H9 (cell line): ENCODE data around the gene AKIP1. TPM values are rescaled to one million over a fixed set of nuclear protein-coding genes. Genes with fewer than 3 reads are reported as not detected.

Experiments
- DNase-seq: peaks from one replicate; pipeline ENCODE4 v3.0.0-alpha.2; 2017
- H2AFZ ChIP-seq: one replicate; pipeline ENCODE4 v1.6.1; 2013; ENCODE audit warnings: mild to moderate bottlenecking, low read length, control low read depth, moderate library complexity
- H2AK5ac ChIP-seq: 2 replicates; pipeline ENCODE4 v1.6.1; 2013; ENCODE audit warnings: low read length, control low read depth, mixed read lengths; ENCODE audit not compliant: insufficient read length
- H2BK120ac ChIP-seq: one replicate; pipeline ENCODE4 v1.6.1; 2013; ENCODE audit warnings: low read depth, mild to moderate bottlenecking, low read length, control low read depth, inconsistent platforms; ENCODE audit not compliant: poor library complexity, severe bottlenecking
- H2BK12ac ChIP-seq: 2 replicates; pipeline ENCODE4 v1.6.1; 2013; ENCODE audit warnings: low read length, control low read depth, mixed read lengths, low read depth; ENCODE audit not compliant: insufficient read length
- H2BK15ac ChIP-seq: 2 replicates; pipeline ENCODE4 v1.6.1; 2013; ENCODE audit warnings: low read depth, low read length, control low read depth
- H2BK20ac ChIP-seq: one replicate; pipeline ENCODE4 v1.6.1; 2013; ENCODE audit warnings: low read depth, mild to moderate bottlenecking, low read length, control low read depth, inconsistent platforms; ENCODE audit not compliant: poor library complexity, severe bottlenecking
- H2BK5ac ChIP-seq: 2 replicates; pipeline ENCODE4 v1.6.1; 2013; ENCODE audit warnings: low read length, control low read depth, mixed read lengths; ENCODE audit not compliant: insufficient read length
- H3K14ac ChIP-seq: 2 replicates; pipeline ENCODE4 v1.6.1; 2013; ENCODE audit warnings: low read length, control low read depth; ENCODE audit not compliant: insufficient read depth
- H3K18ac ChIP-seq: 2 replicates; pipeline ENCODE4 v1.6.1; 2013; ENCODE audit warnings: low read depth, mild to moderate bottlenecking, mixed read lengths, low read length, control low read depth; ENCODE audit not compliant: insufficient read length
- H3K23ac ChIP-seq: 2 replicates; pipeline ENCODE4 v1.6.1; 2013; ENCODE audit warnings: low read length, control low read depth, mixed read lengths, low read depth; ENCODE audit not compliant: insufficient read length
- H3K23me2 ChIP-seq: 2 replicates; pipeline ENCODE4 v1.6.1; 2013; ENCODE audit warnings: low read depth, mild to moderate bottlenecking, mixed read lengths, low read length, control low read depth; ENCODE audit not compliant: insufficient read length, poor library complexity, severe bottlenecking
- H3K27ac ChIP-seq: 2 replicates; pipeline ENCODE4 v1.5.1; 2013; ENCODE audit warnings: low read length, control low read depth, mixed read lengths, low read depth; ENCODE audit not compliant: insufficient read length
- H3K27me3 ChIP-seq: 2 replicates; pipeline ENCODE4 v1.6.1; 2013; ENCODE audit warnings: low read length, control low read depth, inconsistent platforms; ENCODE audit not compliant: insufficient read depth
- H3K4ac ChIP-seq: 2 replicates; pipeline ENCODE4 v1.6.1; 2013; ENCODE audit warnings: low read depth, mild to moderate bottlenecking, control low read depth, inconsistent platforms, low read length, moderate library complexity
- H3K4me1 ChIP-seq: 2 replicates; pipeline ENCODE4 v1.6.1; 2013; ENCODE audit warnings: low read length, control low read depth, inconsistent platforms; ENCODE audit not compliant: insufficient read depth
- H3K4me2 ChIP-seq: 2 replicates; pipeline ENCODE4 v1.6.1; 2013; ENCODE audit warnings: low read length, control low read depth, mixed read lengths; ENCODE audit not compliant: insufficient read length, insufficient read depth
- H3K56ac ChIP-seq: 2 replicates; pipeline ENCODE4 v1.6.1; 2013; ENCODE audit warnings: low read depth, mild to moderate bottlenecking, mixed read lengths, low read length, control low read depth; ENCODE audit not compliant: insufficient read length
- H3K79me1 ChIP-seq: 2 replicates; pipeline ENCODE4 v1.6.1; 2013; ENCODE audit warnings: low read depth, mild to moderate bottlenecking, moderate library complexity, low read length, control low read depth, inconsistent platforms; ENCODE audit not compliant: insufficient read depth, poor library complexity, severe bottlenecking
- H3K79me2 ChIP-seq: 2 replicates; pipeline ENCODE4 v1.6.1; 2013; ENCODE audit warnings: low read length, control low read depth, inconsistent platforms; ENCODE audit not compliant: insufficient read depth
- H3K9ac ChIP-seq: 2 replicates; pipeline ENCODE4 v1.6.1; 2013; ENCODE audit warnings: low read length, control low read depth, mixed read lengths; ENCODE audit not compliant: insufficient read length; ENCODE audit errors: extremely low read depth
- H3K9me3 ChIP-seq: one replicate; pipeline ENCODE4 v1.6.1; 2013; ENCODE audit warnings: low read depth, low read length, inconsistent platforms; ENCODE audit not compliant: control insufficient read depth
- H3T11ph ChIP-seq: one replicate; pipeline ENCODE4 v1.6.1; 2013; ENCODE audit warnings: mild to moderate bottlenecking, low read length, control low read depth, inconsistent platforms
- H4K20me1 ChIP-seq: one replicate; pipeline ENCODE4 v1.6.1; 2013; ENCODE audit not compliant: control insufficient read depth, insufficient read length, insufficient read depth
- H4K5ac ChIP-seq: 2 replicates; pipeline ENCODE4 v1.6.1; 2013; ENCODE audit warnings: low read depth, mild to moderate bottlenecking, mixed read lengths, low read length, control low read depth; ENCODE audit not compliant: insufficient read length
- H4K8ac ChIP-seq: replicated peaks from 2 replicates; pipeline ENCODE4 v1.6.1; 2013; ENCODE audit warnings: low read length, control low read depth, mixed read lengths, low read depth; ENCODE audit not compliant: insufficient read length
- H4K91ac ChIP-seq: 2 replicates; pipeline ENCODE4 v1.6.1; 2013; ENCODE audit warnings: low read depth, mild to moderate bottlenecking, moderate library complexity, mixed read lengths, low read length, control low read depth; ENCODE audit not compliant: insufficient read length
- H3K27ac Mint-ChIP-seq, 3 experiments: 2 replicates in 2 of 3; 3 replicates in 1 of 3; pipeline ENCODE4 v1.8.0; 2020 to 2021; ENCODE audit warnings: mixed read lengths in 3 of 3, mild to moderate bottlenecking in 1 of 3, moderate library complexity in 1 of 3
- H3K27me3 Mint-ChIP-seq: 2 replicates; pipeline ENCODE4 v1.8.0; 2021; ENCODE audit warnings: low read depth, mild to moderate bottlenecking, moderate library complexity, mixed read lengths
- H3K36me3 Mint-ChIP-seq, 3 experiments: 2 replicates in 2 of 3; 3 replicates in 1 of 3; pipeline ENCODE4 v1.8.0; 2020 to 2021; ENCODE audit warnings: low read depth in 3 of 3, mixed read lengths in 3 of 3; ENCODE audit not compliant: insufficient read depth in 1 of 3
- H3K4me1 Mint-ChIP-seq, 2 experiments: 2 replicates each; pipeline ENCODE4 v1.8.0; 2020; ENCODE audit warnings: mixed read lengths in 2 of 2
- H3K4me3 Mint-ChIP-seq, 2 experiments: 2 replicates in 1 of 2; 3 replicates in 1 of 2; pipeline ENCODE4 v1.8.0; 2020 to 2021; ENCODE audit warnings: mild to moderate bottlenecking in 2 of 2, mixed read lengths in 2 of 2, moderate library complexity in 1 of 2
- H3K9me3 Mint-ChIP-seq, 2 experiments: 2 replicates in 1 of 2; 3 replicates in 1 of 2; pipeline ENCODE4 v1.8.0; 2020; ENCODE audit warnings: mild to moderate bottlenecking in 2 of 2, mixed read lengths in 2 of 2, moderate library complexity in 1 of 2
- CTCF ChIP-seq: fragments of 200-600 bp; sonication (generic); conservative IDR thresholded peaks from 3 replicates; pipeline ENCODE4 v1.8.0; 2021; ENCODE audit warnings: antibody characterized with exemption, mild to moderate bottlenecking
- WGBS: extraction: QIAGEN DNeasy Blood & Tissue Kit; methylation state at CpG from one replicate; pipeline ENCODE4 v1.1.7; 2013; ENCODE audit warnings: missing lambda C conversion rate, low lambda C conversion rate, mixed read lengths; ENCODE audit not compliant: insufficient read length; ENCODE audit errors: extremely low coverage; 5-methylcytosine and 5-hydroxymethylcytosine counted together
- total RNA-seq: library from RNA; stranded (reverse); gene quantifications from 2 replicates; pipeline ENCODE4 v1.2.1, GENCODE V29; 2021

The AKIP1 gene
- total RNA-seq, 1 experiment from 2014 or later = 21.0 TPM

DNA sequence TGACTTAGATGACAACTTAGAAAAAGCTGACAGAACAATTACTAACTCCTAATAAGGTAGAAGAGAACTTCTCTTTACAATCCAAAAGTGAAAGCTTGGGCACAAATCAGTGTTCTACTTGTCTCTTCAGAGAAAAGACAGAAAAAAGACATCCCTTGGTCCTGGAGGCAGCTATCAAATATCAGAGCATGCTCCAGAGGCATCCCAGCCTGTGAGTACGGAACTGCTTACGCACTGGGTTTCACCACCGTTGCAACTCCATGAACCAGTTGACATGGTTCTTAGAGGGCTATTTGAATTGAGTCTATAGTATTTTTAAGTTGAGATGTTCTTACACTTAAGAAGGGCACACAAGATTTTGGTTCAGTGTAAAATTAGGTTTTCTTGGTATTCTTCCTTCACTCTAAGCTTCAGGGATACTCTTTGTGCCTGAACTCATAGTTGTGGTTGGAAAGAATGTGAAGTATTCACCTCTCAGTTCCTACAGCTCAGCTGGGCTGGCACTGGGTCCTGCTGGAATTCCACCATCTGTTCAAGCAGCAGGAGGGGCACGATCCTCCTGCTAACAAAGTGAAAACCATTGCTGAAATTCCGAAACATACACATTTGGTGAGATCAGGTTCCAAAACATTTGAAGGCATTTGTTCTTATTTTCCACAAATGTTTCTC, 6.3 kb downstream of the AKIP1 start:
- Histone ChIP-seq H2AK5ac (no peak overlapping the region), H3K4me1 (peaks cover 4% of the 10 kb centered on the region; the same call in 1 of the 2 replicates), H3K79me1 (no peaks in the 10 kb centered on the region), H3K14ac (no peak overlapping the region), H3K18ac (no peak overlapping the region), H2BK20ac (no peak overlapping the region), H3K79me2 (no peaks in the 10 kb centered on the region; the same call in 1 of the 2 replicates), H3K56ac (no peak overlapping the region), H2BK5ac (no peak overlapping the region), H4K8ac (no peak overlapping the region), H3K4ac (no peak overlapping the region), H2AFZ (no peak overlapping the region), H3K9ac (no peak overlapping the region), H4K91ac (no peak overlapping the region), H2BK12ac (no peak overlapping the region), H3K9me3 (no peaks in the 10 kb centered on the region), H3K27me3 (no peaks in the 10 kb centered on the region), H3K23me2 (no peaks in the 10 kb centered on the region), H4K5ac (no peak overlapping the region), H3T11ph (no peak overlapping the region), H3K4me2 (no peak overlapping the region), H2BK15ac (no peak overlapping the region), H3K23ac (no peak overlapping the region), H3K27ac (no peak overlapping the region), H2BK120ac (no peak overlapping the region), H4K20me1 (no peaks in the 10 kb centered on the region)
- no peak for TF ChIP-seq CTCF
- Mint-ChIP-seq H3K9me3 (no peaks in the 10 kb centered on the region), H3K36me3 (peaks cover 34 to 71% (median 63%) of the 10 kb centered on the region in 3 experiments), H3K27ac (peak overlapping the region in 2 of 3 experiments; percentile 11 to 55; a peak in 2 of 7 replicates), H3K27me3 (no peaks in the 10 kb centered on the region), H3K4me1 (peaks cover 19 to 20% of the 10 kb centered on the region in 2 experiments), H3K4me3 (no peak overlapping the region)
- peak; percentile 60 for DNase-seq
- no CpG with 5 or more reads among the region's 5 CpGs for whole genome bisulfite sequencing
